Bronchial smooth muscle cell (primary cell): ENCODE data around the gene ZNF780A. TPM values are rescaled to one million over a fixed set of nuclear protein-coding genes. Genes with fewer than 3 reads are reported as not detected.

Source experiments
- total RNA-seq: library from RNA; depleted of rRNA; stranded (reverse); fragments of >200 nt; gene quantifications from 2 replicates; pipeline ENCODE4 v1.2.1, GENCODE V29; 2014

ZNF780A gene
- total RNA-seq: 14.7 and 18.2 TPM in 2 replicates

GRCh38 chr19:40090241-40091204, at the start of gene ZNF780A:
Gene ZNF780A (minus strand): TSS chr19:40090943. CDS start chr19:40084753, 6,190 bp downstream.

GRCh38 chr19:40055832-40056504, 34.8 kb downstream of the ZNF780A start, which contains the start of gene ZNF780B:
Gene ZNF780B (minus strand): TSS chr19:40056231. CDS start chr19:40050332, 5,899 bp downstream.

Other genes starting within 250 kb of the ZNF780A start
- 209 and 258 TPM in 2 replicates for gene FBL, start 244.6 kb downstream of the ZNF780A start, total RNA-seq
- gene FCGBP, start 156.3 kb downstream of the ZNF780A start, total RNA-seq: 0.32 and 1.1 TPM in 2 replicates
- 67.0 and 76.8 TPM in 2 replicates for gene PSMC4, start 119.8 kb downstream of the ZNF780A start, total RNA-seq
- 5.7 and 8.4 TPM in 2 replicates for gene ZNF546, start 93.9 kb downstream of the ZNF780A start, total RNA-seq
- 13.7 and 17.5 TPM in 2 replicates for gene ZNF780B, start 34.7 kb downstream of the ZNF780A start, total RNA-seq
- gene MAP3K10, start 100.5 kb upstream of the ZNF780A start, total RNA-seq: 4.1 and 5.7 TPM in 2 replicates
- 0.17 TPM in 1 of 2 replicates, not detected in the other for gene TTC9B, start 127.4 kb upstream of the ZNF780A start, total RNA-seq
- 0.17 and 0.32 TPM in 2 replicates for gene CCNP, start 135.7 kb upstream of the ZNF780A start, total RNA-seq
- 82.7 and 101 TPM in 2 replicates for gene AKT2, start 194.4 kb upstream of the ZNF780A start, total RNA-seq